Measurements from ENCODE around the gene AMPD1.

AMPD1 gene

GRCh38 chr1:114632427-114632826, 62.9 kb downstream of the AMPD1 start:
- no peak for DNase-seq (ENCODE audit: low spot score)

DNA sequence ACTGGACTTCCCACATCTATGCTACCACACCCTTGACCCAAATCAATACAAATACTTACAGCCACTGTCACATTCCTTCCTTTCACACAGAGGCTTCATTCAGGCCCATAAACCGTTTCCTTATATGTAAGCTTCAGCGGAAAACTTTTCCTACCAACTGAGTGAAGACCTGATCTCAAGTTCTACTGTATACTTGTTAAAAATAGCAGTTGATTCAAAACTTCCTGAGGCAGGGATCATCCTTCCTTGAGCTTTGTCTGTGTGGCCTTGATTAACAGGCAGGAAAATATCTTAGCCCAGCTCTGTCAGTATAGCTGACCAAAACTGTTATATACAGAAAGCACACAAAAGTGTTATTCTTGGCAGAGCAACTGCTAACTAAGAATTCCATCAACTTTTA, 68.2 kb downstream of the AMPD1 start:
- DNase-seq (ENCODE audit: low spot score), result no peak

GRCh38 chr1:114623364-114623763, 72.0 kb downstream of the AMPD1 start:
- no peak for DNase-seq (ENCODE audit: low spot score)
